ENCODE measurements around the gene B3GNT8.
"Not testable (repeated sequence)": the region's sequence is repeated elsewhere in the genome, so short reads cannot be mapped to it uniquely, and the experiment has no call there.

B3GNT8 gene

DNA sequence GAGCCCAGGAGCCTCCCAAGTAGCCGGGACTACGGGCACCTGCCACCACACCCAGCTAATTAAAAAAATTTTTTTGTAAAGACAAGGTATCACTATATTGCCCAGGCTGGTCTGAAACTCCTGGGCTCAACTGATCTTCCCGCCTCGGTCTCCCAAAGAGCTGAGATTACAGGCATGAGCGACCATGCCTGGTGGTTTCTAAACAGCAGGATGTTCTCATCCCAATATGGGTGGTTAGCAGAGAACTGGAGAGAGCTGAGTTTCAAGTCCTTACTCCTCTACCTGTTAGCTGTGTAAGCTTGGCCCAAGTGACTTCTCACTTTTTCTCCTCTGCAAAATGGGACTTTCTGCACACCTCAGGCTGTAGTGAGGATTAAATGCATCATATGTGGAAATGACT, 42.8 kb downstream of the B3GNT8 start:
- DNase-seq, result no peak

DNA sequence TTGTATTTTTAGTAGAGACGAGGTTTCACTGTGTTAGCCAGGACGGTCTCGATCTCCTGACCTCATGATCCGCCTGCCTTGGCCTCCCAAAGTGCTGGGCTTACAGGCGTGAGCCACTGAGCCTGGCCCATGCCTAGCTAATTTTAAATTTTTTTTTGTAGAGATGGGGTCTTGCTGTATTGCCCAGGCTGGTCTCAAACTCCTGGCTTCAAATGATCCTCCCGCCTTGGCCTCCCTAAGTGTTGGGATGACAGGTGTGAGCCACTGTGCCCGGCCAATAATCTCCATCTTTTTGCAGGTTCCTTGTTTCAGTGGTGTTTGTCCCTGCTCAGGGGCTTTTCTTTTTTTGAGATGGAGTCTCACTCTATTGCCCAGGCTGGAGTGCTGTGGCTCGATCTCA, 45.6 kb downstream of the B3GNT8 start:
- not testable (repeated sequence) for DNase-seq

DNA sequence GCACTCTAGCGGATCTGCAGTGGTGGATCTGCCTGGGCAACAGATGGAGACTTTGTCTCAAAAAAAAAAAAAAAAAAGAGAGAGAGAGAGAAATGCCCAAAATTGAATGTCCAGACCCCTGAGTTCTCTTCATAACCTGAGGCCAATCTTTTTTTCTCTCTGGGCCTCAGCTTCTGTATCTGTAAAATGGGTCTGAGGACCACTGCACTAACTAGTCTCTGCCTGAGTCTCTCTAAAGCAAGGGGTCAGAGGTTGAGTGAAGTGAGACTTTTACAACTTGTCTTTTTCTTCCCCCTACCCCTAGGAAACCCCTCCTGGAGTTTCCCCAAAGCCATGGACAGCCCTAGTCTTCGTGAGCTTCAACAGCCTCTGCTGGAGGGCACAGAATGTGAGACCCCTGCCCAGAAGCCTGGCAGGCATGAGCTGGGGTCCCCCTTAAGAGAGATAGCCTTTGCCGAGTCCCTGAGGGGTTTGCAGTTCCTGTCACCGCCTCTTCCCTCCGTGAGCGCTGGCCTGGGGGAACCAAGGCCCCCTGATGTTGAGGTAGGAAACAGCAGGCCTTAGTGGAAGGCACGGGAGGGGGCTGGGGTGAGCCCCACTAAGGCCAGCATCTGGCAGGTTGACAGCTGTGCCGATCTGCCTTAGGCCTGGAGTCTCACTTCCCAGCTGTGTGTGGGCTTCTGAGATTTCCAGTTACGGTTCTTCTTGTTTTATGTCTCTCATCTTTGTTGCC, 49.0 kb downstream of the B3GNT8 start:
- DNase-seq, result no peak

DNA sequence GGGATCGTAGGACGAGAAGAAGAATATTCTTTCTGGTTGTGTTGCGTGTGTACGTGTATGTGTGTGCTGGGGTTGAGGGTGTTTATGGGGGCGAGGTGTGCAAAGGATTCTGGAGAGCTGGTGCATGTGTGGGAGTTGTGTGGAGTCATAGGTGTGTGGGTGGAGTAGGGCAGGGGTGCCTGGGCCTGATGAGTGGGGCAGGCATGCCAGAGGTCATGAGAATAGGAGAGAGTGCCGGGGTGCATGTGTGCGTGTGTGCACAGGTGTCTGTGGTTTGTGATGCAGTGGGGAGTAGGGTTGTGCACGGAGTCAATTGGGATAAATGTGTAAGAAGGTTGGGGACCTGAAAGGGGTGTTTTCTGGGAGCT, 50.2 kb downstream of the B3GNT8 start:
- no peak for DNase-seq

- DNase-seq, result no peak
Observed at GRCh38 chr19:41376241-41376997, 50.8 kb downstream of the B3GNT8 start, which contains the start of gene TMEM91. Gene TMEM91 (plus strand): TSS chr19:41376533. CDS start chr19:41378310, 1,777 bp downstream.

All from NCI-H446 (cell line).